Activated CD8-positive, alpha-beta T cell treated with anti-CD3 and anti-CD28 coated beads, Interleukin-2, amount 10 ng/mL, durations not matched to agents 7 days and 5 days (primary cell): Measurements from ENCODE around the gene RAPGEFL1. TPM values are rescaled to one million over a fixed set of nuclear protein-coding genes. Genes with fewer than 3 reads are reported as not detected.
"Not testable (repeated sequence)": the region's sequence is repeated elsewhere in the genome, so short reads cannot be mapped to it uniquely, and the experiment has no call there.

Experiments used
- ATAC-seq: fragments of 150-1000 bp; cut with Tn5 transposase; one replicate; pipeline ENCODE4 v1.10.0; 2021; ENCODE audit warnings: moderate library complexity
- CTCF ChIA-PET: fragments of 350-600 bp; sonication (Branson Sonifier 250); formaldehyde crosslinking; loops from one replicate; lab custom pipeline; 2021; ENCODE audit warnings: antibody characterized with exemption; lab: Charles Lee
- POLR2A ChIA-PET: fragments of 350-600 bp; sonication (Branson Sonifier 250); formaldehyde crosslinking; loops from one replicate; lab custom pipeline; 2021; ENCODE audit warnings: antibody characterized with exemption; lab: Charles Lee
- DNase-seq: peaks from one replicate; pipeline ENCODE4 v3.0.0-alpha.2; 2020
- H3K27ac Mint-ChIP-seq: one replicate; pipeline ENCODE4 v1.8.0; 2021; ENCODE audit warnings: mild to moderate bottlenecking, mixed read lengths
- H3K27me3 Mint-ChIP-seq: one replicate; pipeline ENCODE4 v1.8.0; 2021; ENCODE audit warnings: low read depth, mixed read lengths
- H3K36me3 Mint-ChIP-seq: one replicate; pipeline ENCODE4 v1.8.0; 2021; ENCODE audit warnings: low read depth, mixed read lengths
- H3K4me1 Mint-ChIP-seq: one replicate; pipeline ENCODE4 v1.8.0; 2021; ENCODE audit warnings: low read depth, mixed read lengths
- H3K4me3 Mint-ChIP-seq: one replicate; pipeline ENCODE4 v1.8.0; 2021; ENCODE audit warnings: mild to moderate bottlenecking, mixed read lengths
- H3K9me3 Mint-ChIP-seq: one replicate; pipeline ENCODE4 v1.8.0; 2022; ENCODE audit warnings: mixed read lengths; ENCODE audit not compliant: insufficient read depth
- total RNA-seq, 2 experiments: library from RNA; stranded (reverse); gene quantifications; one replicate each; pipeline ENCODE4 v1.2.3, GENCODE V29; 2021

The RAPGEFL1 gene
- total RNA-seq, 2 experiments from 2014 or later, result 4.8 to 5.3 TPM

DNA sequence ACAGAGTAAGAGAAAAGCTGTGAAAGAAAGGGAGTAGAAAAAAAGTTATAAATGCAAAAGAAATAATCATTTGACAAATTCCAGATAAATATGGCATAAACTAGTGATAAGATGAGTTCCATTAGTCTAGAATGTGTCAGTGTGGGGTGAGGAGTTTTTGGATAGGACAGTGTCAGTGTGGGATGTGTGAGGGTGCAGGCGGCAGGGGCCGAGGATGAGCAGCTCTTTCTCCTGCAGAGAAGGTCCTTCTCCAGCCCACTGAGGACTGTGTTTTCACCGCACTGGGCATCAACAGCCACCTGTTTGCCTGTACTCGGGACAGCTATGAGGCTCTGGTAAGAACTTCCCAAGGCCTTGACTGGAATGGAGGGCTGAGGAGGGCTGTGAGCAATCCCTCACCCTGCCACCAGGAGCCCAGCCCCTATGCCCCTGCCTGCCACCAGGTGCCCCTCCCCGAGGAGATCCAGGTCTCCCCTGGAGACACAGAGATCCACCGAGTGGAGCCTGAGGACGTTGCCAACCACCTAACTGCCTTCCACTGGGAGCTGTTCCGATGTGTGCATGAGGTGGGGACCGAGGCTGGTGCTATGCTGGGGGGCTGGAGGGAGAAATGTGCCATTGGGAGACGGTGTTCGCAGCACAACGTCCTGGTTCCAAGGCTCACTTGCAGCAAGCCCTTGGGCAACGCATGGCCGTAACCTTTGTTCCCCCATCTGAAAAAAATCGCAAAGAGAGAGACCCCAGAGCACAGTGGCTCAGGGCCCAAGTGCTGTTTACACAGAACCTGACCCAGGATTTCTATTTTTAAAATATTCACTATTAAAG lies 13.1 kb downstream of the RAPGEFL1 start:
- POLR2A ChIA-PET, result interaction anchor here (1.0 kb wide), 1 partner anchor 8 kb away, joined by 3 read pairs; no protein-coding TSS in a partner anchor
- peaks cover 27% of the 10 kb centered on the region for H3K4me1 Mint-ChIP-seq
- DNase-seq, result peak; percentile 44
- H3K9me3 Mint-ChIP-seq, result no peaks in the 10 kb centered on the region
- peak; percentile 55 for ATAC-seq
- no peaks in the 10 kb centered on the region for H3K36me3 Mint-ChIP-seq
- no peak overlapping the region for H3K27ac Mint-ChIP-seq
- peaks cover 5% of the 10 kb centered on the region for H3K27me3 Mint-ChIP-seq
- H3K4me3 Mint-ChIP-seq, result peak overlapping the region; percentile 69
- CTCF ChIA-PET, result interaction anchor here (0.6 to 6.0 kb wide), 22 partner anchors 9 to 1455 kb away, joined by 3 to 110 read pairs (median 8); partner anchors contain the start of genes CASC3, CSF3, MED24 and WIPF2

DNA sequence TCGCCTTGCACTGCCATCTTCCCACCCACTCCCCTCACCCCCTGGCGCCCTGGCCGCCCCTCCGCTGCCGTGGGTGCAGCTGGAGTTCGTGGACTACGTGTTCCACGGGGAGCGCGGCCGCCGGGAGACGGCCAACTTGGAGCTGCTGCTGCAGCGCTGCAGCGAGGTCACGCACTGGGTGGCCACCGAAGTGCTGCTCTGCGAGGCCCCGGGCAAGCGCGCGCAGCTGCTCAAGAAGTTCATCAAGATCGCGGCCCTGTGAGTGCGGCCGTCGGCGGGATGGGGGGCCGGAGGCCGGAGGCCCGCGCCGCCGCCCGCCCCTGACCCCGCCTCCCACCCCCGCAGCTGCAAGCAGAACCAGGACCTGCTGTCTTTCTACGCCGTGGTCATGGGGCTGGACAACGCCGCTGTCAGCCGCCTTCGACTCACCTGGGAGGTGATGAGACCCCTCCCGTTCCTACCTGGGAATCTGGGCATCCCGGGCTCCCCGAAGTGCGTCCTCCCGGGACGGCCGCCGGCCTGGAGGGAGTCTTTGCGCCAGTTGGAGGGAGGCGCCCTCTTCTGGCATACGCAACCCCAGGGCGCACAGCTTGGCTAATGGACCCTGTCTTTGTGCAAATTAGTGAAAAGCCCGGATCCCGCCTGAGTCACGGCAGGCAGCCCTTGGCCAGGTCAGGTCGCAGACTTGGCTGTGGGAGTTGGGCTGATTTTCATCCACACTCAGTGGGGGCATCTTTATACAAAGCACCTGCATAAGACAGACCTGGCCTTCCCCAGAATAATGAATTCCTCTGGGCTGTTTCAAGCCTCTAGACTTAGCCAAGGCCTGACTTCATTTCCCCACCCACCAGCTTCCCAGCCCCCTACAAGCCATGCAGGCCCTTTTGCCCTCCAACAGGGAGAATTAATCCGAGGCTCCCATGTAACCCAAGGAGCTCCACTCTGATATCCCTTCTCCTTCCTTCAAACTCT lies 14.3 kb downstream of the RAPGEFL1 start:
- H3K27ac Mint-ChIP-seq, result peak overlapping the region; percentile 66
- H3K36me3 Mint-ChIP-seq, result no peaks in the 10 kb centered on the region
- no peaks in the 10 kb centered on the region for H3K9me3 Mint-ChIP-seq
- DNase-seq (peak; percentile 74), ATAC-seq (peak; percentile 90)
- H3K27me3 Mint-ChIP-seq, result peaks cover 5% of the 10 kb centered on the region
- ChIA-PET CTCF (interaction anchor here (0.5 to 6.0 kb wide), 32 partner anchors 8 to 208 kb away, joined by 3 to 110 read pairs (median 4); partner anchors contain the start of genes CSF3, MED24, NR1D1 and WIPF2), POLR2A (interaction anchor here (0.6 to 3.5 kb wide), 3 partner anchors 9 to 97 kb away, joined by 3 to 11 read pairs (median 4); partner anchors contain the start of gene WIPF2)
- peak overlapping the region; percentile 92 for H3K4me3 Mint-ChIP-seq
- H3K4me1 Mint-ChIP-seq, result peaks cover 27% of the 10 kb centered on the region

DNA sequence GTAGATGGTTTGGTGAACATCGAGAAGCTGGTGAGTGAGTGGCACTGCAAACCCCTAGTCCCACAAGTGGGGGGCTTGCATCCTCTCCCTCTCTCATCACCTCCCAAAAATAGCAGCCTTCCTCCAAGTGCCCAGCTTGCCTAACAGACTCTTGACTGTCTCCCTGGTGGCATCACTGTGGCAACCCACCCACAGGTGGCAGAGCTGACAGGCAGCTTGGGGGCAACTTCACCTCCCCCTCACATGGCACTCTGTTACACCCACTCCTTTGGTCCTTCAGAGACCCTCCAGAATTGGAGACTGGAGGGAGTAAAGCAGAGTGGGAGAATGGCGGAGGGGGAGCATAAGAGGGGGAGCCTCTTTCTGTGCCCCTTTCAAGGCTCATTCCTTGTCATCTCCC lies 15.7 kb downstream of the RAPGEFL1 start:
- DNase-seq (no peak), ATAC-seq (no peak)
- Mint-ChIP-seq H3K27ac (no peak overlapping the region), H3K36me3 (no peaks in the 10 kb centered on the region), H3K9me3 (no peaks in the 10 kb centered on the region), H3K27me3 (peaks cover 5% of the 10 kb centered on the region), H3K4me3 (no peak overlapping the region), H3K4me1 (peaks cover 25% of the 10 kb centered on the region)
- ChIA-PET CTCF (interaction anchor here (0.6 to 6.0 kb wide), 12 partner anchors 10 to 500 kb away, joined by 3 to 110 read pairs (median 10); partner anchors contain the start of gene WIPF2), POLR2A (interaction anchor here (3.5 kb wide), 1 partner anchor 26 kb away, joined by 11 read pairs; the partner anchor contains the start of gene WIPF2)

GRCh38 chr17:40194821-40195220 lies 17.6 kb downstream of the RAPGEFL1 start:
- no peak overlapping the region for H3K27ac Mint-ChIP-seq
- no peak overlapping the region for H3K4me3 Mint-ChIP-seq
- ChIA-PET CTCF (interaction anchor here (1.0 to 6.0 kb wide), 4 partner anchors 9 to 82 kb away, joined by 4 to 39 read pairs (median 5); partner anchors contain the start of gene WIPF2), POLR2A (interaction anchor here (0.5 to 1.5 kb wide), 6 partner anchors 11 to 276 kb away, joined by 3 to 6 read pairs (median 3); no protein-coding TSS in a partner anchor)
- peaks cover 5% of the 10 kb centered on the region for H3K27me3 Mint-ChIP-seq
- H3K9me3 Mint-ChIP-seq, result no peaks in the 10 kb centered on the region
- DNase-seq (no peak), ATAC-seq (no peak)
- no peaks in the 10 kb centered on the region for H3K36me3 Mint-ChIP-seq
- H3K4me1 Mint-ChIP-seq, result peaks cover 31% of the 10 kb centered on the region

- POLR2A ChIA-PET, result interaction anchor here (0.9 to 3.1 kb wide), 3 partner anchors 20 to 90 kb away, joined by 3 to 11 read pairs (median 4); partner anchors contain the start of genes CDC6 and WIPF2
- no peak for ATAC-seq
- Mint-ChIP-seq H3K27me3 (no peaks in the 10 kb centered on the region), H3K4me3 (no peak overlapping the region), H3K9me3 (no peaks in the 10 kb centered on the region), H3K27ac (no peak overlapping the region), H3K4me1 (peaks cover 21% of the 10 kb centered on the region), H3K36me3 (no peaks in the 10 kb centered on the region)
- no peak for DNase-seq
- CTCF ChIA-PET, result interaction anchor here (0.8 to 7.9 kb wide), 7 partner anchors 11 to 184 kb away, joined by 3 to 100 read pairs (median 4); partner anchors contain the start of genes CDC6 and WIPF2
Observed at GRCh38 chr17:40197550-40197949, 20.3 kb downstream of the RAPGEFL1 start.

- not testable (repeated sequence) for H3K36me3 Mint-ChIP-seq, H3K9me3 Mint-ChIP-seq, H3K27ac Mint-ChIP-seq, H3K27me3 Mint-ChIP-seq
- ATAC-seq, result peak; percentile 66
- ChIA-PET CTCF (interaction anchor here (0.8 to 7.9 kb wide), 9 partner anchors 11 to 185 kb away, joined by 3 to 100 read pairs (median 4); partner anchors contain the start of genes CDC6 and WIPF2), POLR2A (interaction anchor here (0.9 to 3.1 kb wide), 4 partner anchors 20 to 90 kb away, joined by 3 to 11 read pairs (median 4); partner anchors contain the start of genes CDC6 and WIPF2)
- Mint-ChIP-seq H3K4me1 (peaks cover 21% of the 10 kb centered on the region), H3K4me3 (peak overlapping the region; percentile 58)
- peak; percentile 59 for DNase-seq
Observed at GRCh38 chr17:40197965-40198456, 20.7 kb downstream of the RAPGEFL1 start.

DNA sequence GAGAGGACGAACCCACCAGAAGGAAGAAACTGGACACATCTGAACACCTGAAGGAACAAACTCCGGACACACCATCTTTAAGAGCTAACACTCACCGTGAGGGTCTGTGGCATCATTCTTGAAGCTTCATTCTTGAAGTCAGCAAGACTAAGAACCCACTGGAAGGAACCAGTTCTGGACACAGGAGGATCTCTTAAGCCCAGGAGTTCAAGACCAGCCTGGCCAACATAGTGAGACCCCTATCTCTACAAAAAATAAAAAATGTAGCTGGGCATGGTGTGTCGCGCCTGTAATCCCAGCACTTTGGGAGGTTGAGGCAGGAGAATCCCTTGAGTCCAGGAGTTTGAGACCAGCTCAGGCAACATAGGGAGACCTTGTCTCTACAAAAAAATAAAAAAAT lies 21.3 kb downstream of the RAPGEFL1 start:
- Mint-ChIP-seq H3K27me3 (peaks cover 2% of the 10 kb centered on the region), H3K4me3 (peak overlapping the region; percentile 58), H3K36me3 (no peaks in the 10 kb centered on the region), H3K9me3 (no peaks in the 10 kb centered on the region), H3K4me1 (peaks cover 21% of the 10 kb centered on the region), H3K27ac (no peak overlapping the region)
- POLR2A ChIA-PET, result interaction anchor here (0.9 to 3.1 kb wide), 4 partner anchors 19 to 89 kb away, joined by 3 to 11 read pairs (median 4); partner anchors contain the start of genes CDC6 and WIPF2
- DNase-seq (no peak), ATAC-seq (no peak)
- CTCF ChIA-PET, result interaction anchor here (0.9 to 7.9 kb wide), 10 partner anchors 9 to 185 kb away, joined by 3 to 100 read pairs (median 4); partner anchors contain the start of genes CDC6 and WIPF2

DNA sequence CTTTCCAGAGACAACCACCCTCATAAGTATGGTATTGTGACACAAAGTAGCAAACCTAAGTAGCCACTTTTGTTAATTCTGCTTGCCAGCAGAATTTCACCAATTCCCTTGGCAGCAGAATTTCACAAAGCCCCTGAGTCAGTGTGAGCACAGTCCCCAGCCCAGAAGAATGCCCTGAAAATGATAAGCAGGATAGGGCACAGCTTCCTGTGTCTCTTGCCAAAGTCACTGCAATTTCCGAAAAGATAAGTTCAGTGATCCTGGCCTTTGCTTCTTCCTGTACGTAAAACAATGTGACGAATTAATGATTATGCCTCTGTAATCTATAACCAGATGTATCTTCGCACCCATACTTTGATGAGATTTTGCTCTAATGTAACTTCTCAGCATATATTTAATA lies 25.9 kb downstream of the RAPGEFL1 start:
- POLR2A ChIA-PET, result interaction anchor here (0.6 to 1.0 kb wide), 2 partner anchors 15 to 51 kb away, joined by 3 read pairs; no protein-coding TSS in a partner anchor

DNA sequence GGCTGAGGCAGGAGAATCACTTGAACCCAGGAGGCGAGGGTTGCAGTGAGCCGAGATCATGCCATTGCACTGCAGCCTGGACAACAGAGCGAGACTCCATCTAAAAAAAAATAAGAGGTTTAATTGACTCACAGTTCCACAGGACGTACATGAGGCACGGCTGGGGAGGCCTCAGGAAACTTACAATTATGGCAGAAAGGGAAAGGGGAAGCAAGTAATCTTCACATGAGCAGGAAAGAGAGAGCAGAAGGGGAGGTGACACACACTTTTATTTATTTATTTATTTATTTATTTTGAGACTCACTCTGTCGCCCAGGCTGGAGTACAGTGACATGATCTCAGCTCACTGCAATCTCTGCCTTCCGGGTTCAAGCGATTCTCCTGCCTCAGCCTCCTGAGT lies 28.9 kb downstream of the RAPGEFL1 start:
- H3K4me1 Mint-ChIP-seq, H3K9me3 Mint-ChIP-seq, H3K4me3 Mint-ChIP-seq, H3K27ac Mint-ChIP-seq, POLR2A ChIA-PET, H3K27me3 Mint-ChIP-seq, H3K36me3 Mint-ChIP-seq, DNase-seq, ATAC-seq: not testable (repeated sequence)
- CTCF ChIA-PET, result interaction anchor here (5.3 kb wide), 1 partner anchor 14 kb away, joined by 39 read pairs; no protein-coding TSS in a partner anchor

More for the DNA sequence above, 25.9 kb downstream of the RAPGEFL1 start:
- Mint-ChIP-seq H3K27ac (no peak overlapping the region), H3K36me3 (no peaks in the 10 kb centered on the region), H3K4me3 (no peak overlapping the region), H3K9me3 (no peaks in the 10 kb centered on the region), H3K27me3 (peaks cover 4% of the 10 kb centered on the region), H3K4me1 (peaks cover 9% of the 10 kb centered on the region)
- ATAC-seq (no peak), DNase-seq (no peak)
- CTCF ChIA-PET, result interaction anchor here (1.0 to 7.9 kb wide), 11 partner anchors 11 to 190 kb away, joined by 3 to 100 read pairs (median 6); partner anchors contain the start of genes CDC6 and WIPF2

GRCh38 chr17:40209404-40210093 lies 32.3 kb downstream of the RAPGEFL1 start:
- Mint-ChIP-seq H3K27me3 (peaks cover 2% of the 10 kb centered on the region), H3K4me3 (no peak overlapping the region), H3K4me1 (no peaks in the 10 kb centered on the region), H3K9me3 (no peaks in the 10 kb centered on the region), H3K36me3 (no peaks in the 10 kb centered on the region), H3K27ac (no peak overlapping the region)
- ATAC-seq (no peak), DNase-seq (no peak)
- ChIA-PET POLR2A (no interaction called here), CTCF (interaction anchor here (1.0 to 1.8 kb wide), 5 partner anchors 8 to 96 kb away, joined by 3 to 10 read pairs (median 6); partner anchors contain the start of gene WIPF2)
